H54 (cell line): ENCODE measurements around the gene IFT22.
"Not testable (repeated sequence)": the region's sequence is repeated elsewhere in the genome, so short reads cannot be mapped to it uniquely, and the experiment has no call there.

Source experiments
- DNase-seq: peaks from one replicate; pipeline ENCODE4 v3.0.0; 2011; ENCODE audit warnings: low spot score, mixed read lengths; ENCODE audit not compliant: insufficient read length
- FAIRE-seq: peaks from 3 replicates; lab custom pipeline; 2011; peaks lifted over from hg19 to GRCh38; lab: Jason Lieb, UNC
- POLR2A ChIP-seq: IDR thresholded peaks from 2 replicates; pipeline ENCODE4 v1.6.1; 2011; ENCODE audit warnings: low read depth, mild to moderate bottlenecking, low read length

Gene IFT22

DNA sequence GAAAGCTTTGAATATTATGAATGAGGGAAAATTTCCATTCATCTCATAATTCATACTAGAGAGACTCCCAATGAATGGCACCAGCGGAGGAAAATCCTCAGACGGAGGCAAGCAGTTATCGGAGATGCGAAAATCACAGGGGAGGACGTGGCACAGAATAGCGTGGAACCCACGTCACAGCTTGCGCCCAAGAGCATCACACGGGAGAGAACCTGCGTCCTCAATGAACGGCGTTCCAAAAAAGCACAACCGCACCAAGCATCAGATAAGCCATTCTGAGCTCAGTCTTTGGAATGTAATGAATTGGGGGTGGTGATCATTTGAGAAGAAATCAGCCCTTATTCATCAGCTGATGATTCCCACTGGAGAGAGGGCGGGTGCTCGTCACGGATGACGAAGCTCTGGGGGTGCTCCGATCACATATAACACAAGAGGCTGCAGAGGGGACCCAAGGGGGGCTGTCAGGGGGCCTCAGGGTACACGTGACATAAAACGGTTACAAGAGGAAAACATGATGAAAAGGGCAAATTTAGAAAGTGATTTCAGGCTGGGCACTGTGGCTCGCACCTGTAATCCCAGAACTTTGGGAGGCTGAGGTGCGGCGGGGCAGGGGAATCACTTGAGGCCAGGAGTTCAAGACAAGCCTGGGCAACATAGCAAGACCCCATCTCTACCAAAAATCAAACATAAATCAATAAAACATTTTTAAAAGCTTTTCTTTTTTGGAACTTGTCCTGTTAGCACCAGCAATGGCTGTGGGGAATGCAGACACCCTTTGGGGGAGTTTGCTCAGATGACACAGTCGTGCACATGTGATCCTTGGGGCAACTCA, 42.9 kb downstream of the IFT22 start:
- no peak for TF ChIP-seq POLR2A
- FAIRE-seq, result no peak
- DNase-seq, result no peak

DNA sequence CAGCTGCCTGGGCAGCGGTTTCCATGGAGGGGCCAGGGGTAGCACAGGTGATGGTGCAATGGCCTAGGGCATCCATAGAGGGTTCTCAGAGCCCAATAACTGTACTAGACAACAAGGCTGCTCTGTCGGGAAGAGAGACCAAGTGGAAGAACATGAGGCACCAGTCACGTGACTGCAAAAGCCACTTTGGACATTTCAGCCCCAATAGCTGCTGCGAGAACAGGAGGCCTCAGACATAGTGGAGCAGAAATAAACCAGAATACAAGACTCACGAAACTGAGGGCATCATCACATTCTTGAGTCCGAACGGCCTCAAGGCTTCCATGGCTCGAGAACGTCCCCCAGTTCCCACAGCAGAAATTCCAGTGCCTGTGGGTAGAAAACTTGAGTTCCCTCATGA, 44.5 kb downstream of the IFT22 start:
- FAIRE-seq (no peak), DNase-seq (no peak)
- TF ChIP-seq POLR2A, result no peak

- FAIRE-seq (no peak), DNase-seq (no peak)
- TF ChIP-seq POLR2A, result no peak
These were observed 48.4 kb downstream of the IFT22 start for GRCh38 chr7:101273206-101273605.

DNA sequence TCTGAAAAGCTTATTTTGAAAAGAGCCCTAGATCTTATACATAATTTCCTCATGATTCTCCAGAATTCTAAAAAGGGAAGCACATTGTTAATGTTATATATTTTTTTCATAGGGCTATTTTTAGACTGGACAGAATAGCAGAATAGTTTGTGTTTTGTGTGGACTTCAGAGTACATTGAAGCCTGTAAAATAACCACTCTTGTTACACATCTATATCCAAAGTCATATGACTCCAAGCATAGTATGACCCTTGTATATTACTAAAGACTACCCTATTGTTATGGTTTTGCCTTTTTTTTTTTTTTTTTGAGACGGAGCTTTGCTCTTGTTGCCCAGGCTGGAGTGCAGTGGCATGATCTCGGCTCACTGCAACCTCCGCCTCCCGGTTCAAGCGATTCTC, 50.6 kb downstream of the IFT22 start:
- no peak for TF ChIP-seq POLR2A
- DNase-seq, result no peak
- no peak for FAIRE-seq

GRCh38 chr7:101269664-101270063, 51.9 kb downstream of the IFT22 start:
- FAIRE-seq (no peak), DNase-seq (no peak)
- TF ChIP-seq POLR2A, result no peak

- no peak for FAIRE-seq
- TF ChIP-seq POLR2A, result no peak
- no peak for DNase-seq
These were observed 55.7 kb downstream of the IFT22 start for GRCh38 chr7:101265622-101266516.

DNA sequence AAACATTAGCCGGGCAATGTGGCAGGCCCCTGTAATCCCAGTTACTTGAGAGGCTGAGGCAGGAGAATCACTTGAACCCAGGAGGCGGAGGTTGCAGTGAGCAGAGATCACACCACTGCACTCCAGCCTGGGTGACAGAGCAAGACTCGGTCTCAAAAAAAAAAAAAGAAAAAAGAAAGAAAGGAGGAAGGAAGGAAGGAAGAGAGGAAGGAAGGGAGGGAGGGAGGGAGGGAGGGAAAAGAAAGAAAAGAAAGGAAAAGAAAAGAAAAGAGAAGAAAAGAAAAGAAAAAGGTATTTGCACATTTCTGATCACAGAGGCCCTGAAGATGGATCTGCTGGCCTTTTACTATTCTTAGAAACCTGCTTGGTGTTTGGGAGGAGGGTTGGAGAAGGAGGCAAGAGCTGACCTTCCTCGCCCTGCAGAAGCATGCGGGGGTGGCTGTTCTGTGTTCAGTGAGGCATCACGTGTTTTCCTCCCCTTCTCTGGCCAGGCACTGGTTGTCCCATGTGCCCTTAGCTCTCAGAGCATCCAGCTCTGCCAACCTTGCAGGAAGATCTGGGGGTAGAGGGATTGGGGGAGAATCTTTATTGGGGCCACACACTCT, 57.4 kb downstream of the IFT22 start:
- not testable (repeated sequence) for FAIRE-seq, DNase-seq
